Suppressor macrophage treated with lipopolysaccharide for 1 hour (primary cell): ENCODE results near the gene MSGN1.

ENCODE experiments used
- DNase-seq, 3 donors: peaks; one replicate each; pipeline ENCODE4 v3.0.0-alpha.2; 2020 to 2022

Gene MSGN1

GRCh38 chr2:17850151-17850550, 33.9 kb downstream of the MSGN1 start:
- no peak for DNase-seq

DNA sequence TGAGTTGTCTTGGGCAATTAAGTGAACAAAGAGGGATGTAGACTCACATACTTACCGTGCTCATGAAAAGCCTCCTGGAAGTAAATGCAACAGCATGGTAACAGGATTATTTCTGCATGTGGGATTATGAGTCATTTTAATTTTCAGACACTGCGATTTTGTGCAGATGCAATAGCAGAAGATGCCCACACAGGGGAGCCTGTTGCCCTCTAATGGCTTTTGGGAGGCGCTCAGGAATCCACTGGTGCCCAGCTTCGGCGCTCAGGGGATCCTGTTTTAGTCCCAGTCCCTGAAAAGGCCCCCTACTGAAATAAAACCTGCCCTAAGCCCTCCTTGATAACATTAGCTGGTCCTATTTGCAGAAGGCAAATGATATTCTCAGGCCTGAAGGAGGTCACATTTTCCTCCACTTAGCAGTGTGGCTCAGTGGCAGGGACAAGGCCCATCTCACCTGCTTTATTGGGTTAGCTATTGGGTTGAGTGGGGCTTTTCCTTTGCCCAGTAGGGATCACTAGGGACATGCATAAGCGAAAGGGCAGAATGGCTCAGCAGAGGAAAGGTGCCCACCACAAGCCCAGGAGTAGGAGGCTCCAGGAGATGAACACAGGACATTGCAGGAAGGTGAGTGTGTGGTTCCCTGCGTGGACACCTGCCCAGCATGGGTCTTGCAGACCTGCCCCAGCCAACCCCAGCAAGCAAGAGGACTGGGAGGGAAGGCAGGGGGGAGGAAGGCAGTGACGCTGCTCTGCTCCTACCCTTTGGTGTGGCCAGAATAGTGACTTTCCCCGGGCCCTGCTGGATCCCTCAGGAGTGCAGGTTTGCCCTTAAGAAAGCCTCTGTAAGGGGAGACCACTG, 35.7 kb downstream of the MSGN1 start:
- DNase-seq = peak; percentile 79 to 82 (median 80)

- no peak for DNase-seq
These were observed 37.5 kb downstream of the MSGN1 start for GRCh38 chr2:17853799-17854198.

DNA sequence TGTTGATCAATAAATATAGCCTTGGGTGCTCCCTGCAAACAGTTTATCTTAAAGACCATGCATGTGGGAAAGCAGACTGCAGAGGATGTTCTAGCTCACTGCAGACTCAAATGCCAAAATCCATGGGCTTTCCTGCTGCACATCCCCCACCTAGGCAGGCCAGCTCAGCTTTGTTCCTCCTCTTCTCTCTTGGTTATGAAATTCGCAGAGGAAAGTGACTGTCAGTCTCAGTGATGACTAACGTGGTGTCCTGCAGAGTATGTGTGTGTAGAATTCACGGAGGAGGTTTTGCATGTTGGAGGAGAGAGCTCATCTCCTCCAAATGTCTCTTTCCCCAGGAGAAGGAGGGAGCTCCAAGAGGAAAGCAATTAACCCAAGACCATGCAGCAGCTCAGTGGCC, 40.8 kb downstream of the MSGN1 start:
- DNase-seq = peak; percentile 32 to 47 (median 37)

GRCh38 chr2:17858064-17858463, 41.8 kb downstream of the MSGN1 start:
- no peak for DNase-seq

DNA sequence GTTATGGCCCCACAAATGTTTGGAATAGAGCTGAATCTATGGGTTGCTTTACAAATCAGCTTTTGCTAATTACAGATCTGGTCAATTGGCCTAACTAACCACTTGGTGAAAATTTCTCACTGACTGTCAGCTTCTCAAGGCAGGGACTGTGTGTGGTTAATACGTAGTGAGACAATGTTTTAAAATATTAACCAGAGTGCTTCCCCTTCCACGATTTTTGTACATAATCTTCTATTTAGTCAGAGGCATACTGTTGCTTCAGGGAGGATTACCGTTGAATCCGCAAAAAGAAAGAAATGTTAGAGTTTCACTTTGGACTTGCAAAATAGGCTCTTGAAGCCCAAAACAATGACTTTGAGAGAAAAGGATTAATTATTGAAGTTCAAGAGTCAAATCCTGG, 47.3 kb downstream of the MSGN1 start:
- DNase-seq = no peak

- no peak for DNase-seq
These were observed 48.4 kb downstream of the MSGN1 start for GRCh38 chr2:17864676-17865075.

DNA sequence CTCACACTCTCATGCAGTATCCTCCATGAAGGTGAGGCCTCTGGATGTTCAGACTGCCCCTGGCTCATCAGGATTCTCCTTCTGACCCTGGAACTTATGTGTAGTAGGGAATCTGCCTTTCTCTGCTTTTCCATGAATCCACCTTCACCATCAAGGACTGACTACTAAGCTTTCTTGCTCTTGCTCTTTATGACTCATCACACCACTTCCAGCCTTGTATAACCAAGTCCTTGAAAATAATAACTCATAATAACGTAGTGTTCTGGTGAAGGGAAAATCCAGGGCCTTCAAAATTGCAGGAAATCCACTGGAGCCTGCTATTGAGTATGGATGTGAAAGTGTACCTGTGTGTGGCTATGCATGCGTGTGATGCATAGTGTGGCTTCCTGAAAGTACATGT, 50.9 kb downstream of the MSGN1 start:
- no peak for DNase-seq
